Adipocyte (in vitro differentiated cells): ENCODE results near the gene IL17RE.
A peak's percentile ranks its signal among the peaks of the same experiment; 100 is the strongest.
"Not testable (repeated sequence)": the region's sequence is repeated elsewhere in the genome, so short reads cannot be mapped to it uniquely, and the experiment has no call there.

Experiments
- DNase-seq: peaks from one replicate; pipeline ENCODE4 v3.0.0-alpha.2; 2015; ENCODE audit warnings: low read depth
- H3K27me3 ChIP-seq: replicated peaks from 2 replicates; pipeline ENCODE4 v1.7.0; 2013; ENCODE audit warnings: mild to moderate bottlenecking, low read length, moderate library complexity; ENCODE audit not compliant: control insufficient read depth, insufficient read depth
- H3K36me3 ChIP-seq: 2 replicates; pipeline ENCODE4 v1.7.0; 2013; ENCODE audit warnings: low read length, mild to moderate bottlenecking, moderate library complexity; ENCODE audit not compliant: control insufficient read depth, insufficient read depth, severe bottlenecking
- H3K4me1 ChIP-seq: 2 replicates; pipeline ENCODE4 v1.7.0; 2013; ENCODE audit warnings: mild to moderate bottlenecking, low read length, moderate library complexity; ENCODE audit not compliant: control insufficient read depth, insufficient read depth
- H3K4me3 ChIP-seq: 2 replicates; pipeline ENCODE4 v1.7.0; 2013; ENCODE audit warnings: mild to moderate bottlenecking, low read length, moderate library complexity
- H3K9ac ChIP-seq: 2 replicates; pipeline ENCODE4 v1.7.0; 2013; ENCODE audit warnings: mild to moderate bottlenecking, low read length, moderate library complexity
- H3K9me3 ChIP-seq: 2 replicates; pipeline ENCODE4 v1.7.0; 2013; ENCODE audit warnings: mild to moderate bottlenecking, low read length, moderate library complexity; ENCODE audit not compliant: control insufficient read depth

The IL17RE gene

GRCh38 chr3:9881441-9881840 is 21.2 kb upstream of the IL17RE start:
- no peaks in the 10 kb centered on the region for H3K27me3 ChIP-seq
- no peak for DNase-seq
- peaks cover 66% of the 10 kb centered on the region for H3K4me1 ChIP-seq
- no peak overlapping the region for H3K9ac ChIP-seq
- H3K36me3 ChIP-seq = peaks cover 16% of the 10 kb centered on the region
- no peaks in the 10 kb centered on the region for H3K9me3 ChIP-seq
- H3K4me3 ChIP-seq = no peak overlapping the region

DNA sequence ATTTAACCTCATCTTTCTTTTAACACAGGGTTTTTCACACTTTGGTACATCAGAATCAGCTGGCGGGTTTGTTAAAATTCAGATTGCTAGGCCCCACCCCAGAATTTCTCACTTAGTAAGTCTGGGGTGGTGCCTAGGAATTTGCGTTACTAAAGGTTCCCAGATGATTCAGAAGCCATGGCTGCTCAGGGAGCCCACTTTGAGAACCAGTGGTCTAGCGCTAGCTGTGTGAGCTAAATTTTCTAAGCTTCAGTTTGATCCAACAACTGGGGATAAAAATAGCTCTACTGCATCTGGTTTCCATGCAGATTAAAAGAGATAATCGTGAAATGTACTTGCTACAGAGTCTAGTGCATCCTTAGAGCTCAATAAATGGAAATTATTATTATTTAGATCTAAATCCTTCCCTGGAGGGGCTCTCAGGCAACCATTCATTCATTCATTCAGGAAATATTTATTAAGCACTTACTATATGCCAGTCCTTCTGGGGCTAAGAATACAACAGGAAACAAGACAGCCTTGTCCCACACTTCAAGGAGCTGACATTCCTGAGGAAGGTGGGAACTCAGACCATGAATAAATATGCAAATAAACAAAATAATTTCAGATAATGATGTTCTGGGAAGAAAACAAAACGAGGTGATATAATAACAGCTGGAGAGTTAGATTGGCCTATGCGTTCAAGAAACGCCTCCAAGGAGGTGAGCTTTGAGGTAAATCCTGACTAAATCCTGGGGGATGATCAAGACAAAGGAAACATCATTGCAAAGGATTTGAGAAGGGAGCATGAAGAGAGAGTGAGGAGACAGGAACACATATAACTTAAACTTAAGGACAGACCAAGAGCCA is 18.7 kb upstream of the IL17RE start:
- H3K27me3 ChIP-seq = no peaks in the 10 kb centered on the region
- H3K9me3 ChIP-seq = no peaks in the 10 kb centered on the region
- peak; percentile 28 for DNase-seq
- peak overlapping the region; percentile 64 for H3K4me3 ChIP-seq
- no peaks in the 10 kb centered on the region for H3K36me3 ChIP-seq
- peaks cover 48% of the 10 kb centered on the region for H3K4me1 ChIP-seq
- peak overlapping the region; percentile 85 for H3K9ac ChIP-seq

DNA sequence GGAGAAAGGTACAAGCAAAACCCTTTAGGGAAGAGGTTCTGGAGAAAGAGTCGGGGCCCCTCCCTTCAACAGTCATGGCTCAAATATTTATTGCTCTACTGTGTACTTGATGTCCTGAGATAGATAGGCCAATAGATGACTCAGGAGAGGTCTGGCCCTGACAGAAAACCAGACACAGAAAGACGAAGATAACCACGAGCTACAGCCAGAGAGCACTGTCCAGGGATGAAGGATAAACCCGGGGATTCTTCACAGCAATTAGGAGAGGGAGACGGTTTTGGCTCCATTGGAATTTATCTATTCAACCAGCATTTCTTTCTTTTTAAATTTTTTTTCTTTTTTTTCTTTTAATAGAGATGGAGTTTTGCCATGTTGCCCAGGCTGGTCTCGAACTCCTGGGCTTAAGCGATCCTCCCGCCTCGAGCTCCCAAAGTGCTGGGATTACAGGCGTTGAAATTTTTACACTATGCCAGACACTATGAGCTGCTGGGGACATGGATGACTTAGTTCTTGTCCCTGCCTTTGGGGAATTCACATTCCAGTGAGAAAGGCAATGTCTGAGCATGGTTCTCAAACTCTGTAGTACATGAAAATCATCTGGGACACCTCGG is 18.0 kb upstream of the IL17RE start:
- Histone ChIP-seq H3K4me3 (peak overlapping the region; percentile 64), H3K27me3 (no peaks in the 10 kb centered on the region), H3K9me3 (no peaks in the 10 kb centered on the region), H3K4me1 (peaks cover 48% of the 10 kb centered on the region), H3K36me3 (no peaks in the 10 kb centered on the region), H3K9ac (peak overlapping the region; percentile 85)
- peak; percentile 82 for DNase-seq

DNA sequence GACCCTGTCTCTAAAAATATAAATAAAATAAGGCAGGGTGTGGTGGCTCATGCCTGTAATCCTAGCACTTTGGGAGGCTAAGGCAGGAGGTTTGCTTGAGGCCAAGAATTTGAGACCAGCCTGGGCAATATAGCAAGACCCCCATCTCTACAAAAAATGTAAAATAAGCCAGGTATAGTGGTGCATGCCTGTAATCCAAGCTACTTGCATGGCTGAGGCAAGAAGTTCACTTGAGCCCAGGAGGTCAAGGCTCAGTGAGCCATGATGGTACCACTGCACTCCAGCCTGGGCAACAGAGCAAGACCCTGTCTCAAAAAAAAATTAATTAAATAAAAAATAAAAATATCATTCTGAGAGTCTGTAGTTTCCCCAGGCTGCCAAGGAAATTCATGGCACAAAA is 16.3 kb upstream of the IL17RE start:
- H3K4me1 ChIP-seq = peaks cover 46% of the 10 kb centered on the region
- no peak overlapping the region for H3K4me3 ChIP-seq
- H3K27me3 ChIP-seq = no peaks in the 10 kb centered on the region
- no peaks in the 10 kb centered on the region for H3K9me3 ChIP-seq
- no peak for DNase-seq
- H3K36me3 ChIP-seq = no peaks in the 10 kb centered on the region
- H3K9ac ChIP-seq = no peak overlapping the region

DNA sequence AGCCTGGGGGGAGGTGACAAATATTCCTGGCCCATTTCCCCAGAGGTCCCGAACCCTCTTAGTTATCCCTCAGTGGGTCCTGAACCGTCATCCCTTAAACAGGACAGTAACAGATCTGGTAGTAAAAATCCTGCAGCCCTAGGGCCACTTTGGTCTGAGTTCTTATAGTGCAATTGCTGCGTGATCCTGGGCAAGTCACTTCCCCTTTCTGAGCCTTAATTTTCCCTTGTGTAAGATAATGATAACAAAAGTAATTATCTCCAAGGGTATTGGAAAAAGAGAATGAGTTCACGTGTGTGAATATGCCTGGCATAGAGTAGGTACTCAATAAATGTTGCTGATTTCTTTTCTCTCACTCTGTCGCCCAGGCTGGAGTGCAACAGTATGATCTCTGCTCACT is 15.2 kb upstream of the IL17RE start:
- H3K9ac ChIP-seq = no peak overlapping the region
- DNase-seq = no peak
- no peaks in the 10 kb centered on the region for H3K27me3 ChIP-seq
- H3K4me1 ChIP-seq = peaks cover 53% of the 10 kb centered on the region
- H3K9me3 ChIP-seq = no peaks in the 10 kb centered on the region
- no peak overlapping the region for H3K4me3 ChIP-seq
- peaks cover 4% of the 10 kb centered on the region for H3K36me3 ChIP-seq

DNA sequence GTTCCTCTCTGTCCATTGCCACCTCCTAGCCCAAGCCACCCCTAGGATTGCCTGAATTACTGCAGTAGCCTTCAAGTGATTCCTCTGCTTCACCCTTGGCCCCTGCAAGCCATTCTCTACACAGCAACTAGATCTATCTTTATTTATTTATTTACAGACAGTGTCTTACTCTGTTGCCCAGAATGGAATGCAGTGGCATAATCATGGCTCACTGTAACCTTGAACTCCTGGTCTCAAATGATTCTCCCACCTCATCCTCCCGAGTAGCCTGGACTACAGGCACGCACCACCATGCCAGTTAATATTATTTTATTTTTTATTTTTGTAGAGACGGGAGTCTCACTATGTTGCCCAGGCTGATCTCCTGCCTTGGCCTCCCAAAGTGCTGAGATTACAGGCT is 14.1 kb upstream of the IL17RE start:
- DNase-seq = no peak
- no peaks in the 10 kb centered on the region for H3K27me3 ChIP-seq
- peaks cover 59% of the 10 kb centered on the region for H3K4me1 ChIP-seq
- no peak overlapping the region for H3K4me3 ChIP-seq
- H3K9ac ChIP-seq = no peak overlapping the region
- peaks cover 14% of the 10 kb centered on the region for H3K36me3 ChIP-seq
- no peaks in the 10 kb centered on the region for H3K9me3 ChIP-seq

- Histone ChIP-seq H3K9me3 (no peaks in the 10 kb centered on the region), H3K9ac (peak overlapping the region; percentile 100), H3K27me3 (no peaks in the 10 kb centered on the region), H3K4me1 (peaks cover 57% of the 10 kb centered on the region), H3K4me3 (no peak overlapping the region), H3K36me3 (peaks cover 16% of the 10 kb centered on the region)
- DNase-seq = no peak
Measured at GRCh38 chr3:9889405-9889804, 13.2 kb upstream of the IL17RE start.

GRCh38 chr3:9890249-9891071 is 12.2 kb upstream of the IL17RE start, which contains the start of gene JAGN1:
TSS of gene JAGN1 (plus strand) at chr3:9890610. CDS start at chr3:9890723, 113 bp downstream.
- Histone ChIP-seq H3K36me3 (peaks cover 21% of the 10 kb centered on the region), H3K9ac (peak within 1 kb of the TSS; percentile 100), H3K27me3 (no peaks in the 10 kb centered on the region), H3K4me3 (peak within 1 kb of the TSS; percentile 95), H3K9me3 (no peaks in the 10 kb centered on the region), H3K4me1 (peaks cover 53% of the 10 kb centered on the region)
- peak; percentile 97 for DNase-seq

DNA sequence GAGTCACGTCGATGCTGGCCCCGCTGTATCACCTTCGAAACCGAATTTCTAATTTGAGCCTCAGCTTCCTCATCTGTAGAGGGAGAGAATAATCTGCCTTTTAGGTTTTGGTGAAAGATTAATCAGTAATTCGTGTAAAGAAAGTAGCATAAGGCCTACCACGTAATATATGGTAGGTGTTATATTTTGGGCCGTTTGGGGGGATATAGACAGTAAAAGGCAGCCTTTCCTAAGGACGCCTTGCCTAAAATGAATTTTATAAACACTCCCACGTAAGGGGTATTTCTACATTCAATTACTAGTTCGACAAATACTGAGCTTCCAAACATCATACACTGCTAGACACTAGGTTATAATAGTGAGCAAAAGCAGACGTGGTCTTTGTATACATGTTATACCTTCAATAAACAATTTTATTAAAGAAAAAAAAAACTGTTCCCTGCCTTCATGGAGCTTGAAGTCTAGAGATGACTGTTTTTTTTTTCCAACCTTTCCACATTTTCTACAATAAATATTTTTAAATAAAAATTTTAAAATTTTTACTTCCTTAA is 11.5 kb upstream of the IL17RE start:
- H3K27me3 ChIP-seq = no peaks in the 10 kb centered on the region
- H3K9me3 ChIP-seq = no peaks in the 10 kb centered on the region
- peak overlapping the region; percentile 100 for H3K9ac ChIP-seq
- H3K4me1 ChIP-seq = peaks cover 48% of the 10 kb centered on the region
- H3K4me3 ChIP-seq = peak overlapping the region; percentile 95
- no peak for DNase-seq
- peaks cover 21% of the 10 kb centered on the region for H3K36me3 ChIP-seq

DNA sequence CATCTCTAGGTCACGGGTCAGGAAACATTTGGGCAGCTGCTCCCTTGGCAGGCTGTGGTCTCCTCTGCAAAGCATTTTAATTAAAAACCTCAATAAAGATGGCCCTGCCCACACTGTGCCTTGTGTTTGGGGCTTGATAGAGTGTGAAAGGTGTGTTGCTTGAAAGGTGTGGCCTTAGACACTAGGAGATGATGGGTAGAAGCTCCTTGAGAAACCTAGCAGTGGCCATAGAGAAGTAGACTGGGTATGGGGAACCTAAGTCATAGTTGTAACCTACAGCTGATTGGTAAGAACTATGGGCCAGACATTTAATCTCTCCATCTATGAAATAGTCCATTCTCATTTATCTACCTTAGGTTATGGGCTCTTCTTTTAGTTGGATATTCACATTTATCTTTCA is 8.9 kb upstream of the IL17RE start:
- H3K27me3 ChIP-seq = no peaks in the 10 kb centered on the region
- no peaks in the 10 kb centered on the region for H3K9me3 ChIP-seq
- DNase-seq = no peak
- H3K4me3 ChIP-seq = peak overlapping the region; percentile 17
- peaks cover 21% of the 10 kb centered on the region for H3K36me3 ChIP-seq
- peaks cover 66% of the 10 kb centered on the region for H3K4me1 ChIP-seq
- peak overlapping the region; percentile 59 for H3K9ac ChIP-seq

- H3K9me3 ChIP-seq, H3K9ac ChIP-seq, H3K27me3 ChIP-seq, H3K4me3 ChIP-seq, DNase-seq: not testable (repeated sequence)
- Histone ChIP-seq H3K36me3 (peaks cover 21% of the 10 kb centered on the region), H3K4me1 (peaks cover 61% of the 10 kb centered on the region)
Measured at GRCh38 chr3:9895715-9896114, 6.9 kb upstream of the IL17RE start.
